GM13977 (cell line): Measurements from ENCODE around the gene AKNA.

ENCODE experiments used
- DNase-seq: peaks from one replicate; pipeline ENCODE4 v3.0.0; 2012; ENCODE audit warnings: low spot score
- in situ Hi-C: fragments of 300-500 bp; cut with MboI; formaldehyde crosslinking; loops from one replicate; pipeline ENCODE4 v1.12.0; 2022; ENCODE audit warnings: low sequenced_read_pairs, low pct_unique_long_range_greater_than_20kb, mixed read lengths, inconsistent platforms; ENCODE audit not compliant: unreplicated experiment
- TF ChIP-seq, protein P1 (sequence below): IDR thresholded peaks from 2 replicates; pipeline ENCODE4 v1.5.1; 2012; ENCODE audit warnings: mild to moderate bottlenecking, control low read depth; ENCODE audit not compliant: insufficient read depth; ENCODE audit errors: extremely low read depth, missing control alignments

Gene AKNA, protein sequence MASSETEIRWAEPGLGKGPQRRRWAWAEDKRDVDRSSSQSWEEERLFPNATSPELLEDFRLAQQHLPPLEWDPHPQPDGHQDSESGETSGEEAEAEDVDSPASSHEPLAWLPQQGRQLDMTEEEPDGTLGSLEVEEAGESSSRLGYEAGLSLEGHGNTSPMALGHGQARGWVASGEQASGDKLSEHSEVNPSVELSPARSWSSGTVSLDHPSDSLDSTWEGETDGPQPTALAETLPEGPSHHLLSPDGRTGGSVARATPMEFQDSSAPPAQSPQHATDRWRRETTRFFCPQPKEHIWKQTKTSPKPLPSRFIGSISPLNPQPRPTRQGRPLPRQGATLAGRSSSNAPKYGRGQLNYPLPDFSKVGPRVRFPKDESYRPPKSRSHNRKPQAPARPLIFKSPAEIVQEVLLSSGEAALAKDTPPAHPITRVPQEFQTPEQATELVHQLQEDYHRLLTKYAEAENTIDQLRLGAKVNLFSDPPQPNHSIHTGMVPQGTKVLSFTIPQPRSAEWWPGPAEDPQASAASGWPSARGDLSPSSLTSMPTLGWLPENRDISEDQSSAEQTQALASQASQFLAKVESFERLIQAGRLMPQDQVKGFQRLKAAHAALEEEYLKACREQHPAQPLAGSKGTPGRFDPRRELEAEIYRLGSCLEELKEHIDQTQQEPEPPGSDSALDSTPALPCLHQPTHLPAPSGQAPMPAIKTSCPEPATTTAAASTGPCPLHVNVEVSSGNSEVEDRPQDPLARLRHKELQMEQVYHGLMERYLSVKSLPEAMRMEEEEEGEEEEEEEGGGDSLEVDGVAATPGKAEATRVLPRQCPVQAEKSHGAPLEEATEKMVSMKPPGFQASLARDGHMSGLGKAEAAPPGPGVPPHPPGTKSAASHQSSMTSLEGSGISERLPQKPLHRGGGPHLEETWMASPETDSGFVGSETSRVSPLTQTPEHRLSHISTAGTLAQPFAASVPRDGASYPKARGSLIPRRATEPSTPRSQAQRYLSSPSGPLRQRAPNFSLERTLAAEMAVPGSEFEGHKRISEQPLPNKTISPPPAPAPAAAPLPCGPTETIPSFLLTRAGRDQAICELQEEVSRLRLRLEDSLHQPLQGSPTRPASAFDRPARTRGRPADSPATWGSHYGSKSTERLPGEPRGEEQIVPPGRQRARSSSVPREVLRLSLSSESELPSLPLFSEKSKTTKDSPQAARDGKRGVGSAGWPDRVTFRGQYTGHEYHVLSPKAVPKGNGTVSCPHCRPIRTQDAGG (N-terminal part only)

DNA sequence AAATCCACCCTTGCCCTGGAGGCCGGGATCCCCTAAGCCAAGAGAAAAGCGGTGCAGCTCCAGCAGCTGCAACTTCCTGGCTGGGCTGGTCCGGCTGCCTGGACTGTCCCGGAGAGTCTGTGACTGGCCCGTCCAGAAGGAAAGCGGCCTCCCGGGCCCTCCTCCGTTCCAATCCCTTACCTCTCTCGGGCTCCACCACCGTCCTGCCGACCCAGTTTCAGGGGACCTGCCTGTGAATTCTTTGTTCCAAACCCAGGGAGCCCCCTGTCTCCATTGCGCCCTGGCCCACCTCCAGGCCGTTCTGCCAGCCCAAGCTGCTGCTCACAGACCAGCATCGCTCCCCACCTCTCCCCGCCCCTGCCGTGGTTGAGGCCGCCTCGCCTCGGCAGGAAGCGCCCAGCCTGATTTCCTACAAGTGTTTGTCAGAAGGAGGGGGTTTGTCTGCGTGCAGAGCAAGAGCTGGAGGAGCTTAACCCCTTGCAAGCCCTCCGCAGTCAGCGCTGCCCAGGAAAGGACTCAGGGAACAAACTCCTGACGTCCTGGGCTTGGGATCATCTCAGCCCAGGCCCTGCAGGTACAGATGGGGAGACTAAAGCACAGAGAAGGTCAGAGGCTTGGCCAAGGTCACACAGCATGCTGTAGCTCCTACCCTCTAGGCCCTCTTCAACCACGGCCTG lies at the start of gene AKNA:
Gene AKNA (minus strand): TSS at position 303 of the 677 bp plus-strand sequence. CDS start 6,649 bp downstream, outside the sequence.
- in situ Hi-C loops = no loop called here
- TF ChIP-seq, protein P1, sequence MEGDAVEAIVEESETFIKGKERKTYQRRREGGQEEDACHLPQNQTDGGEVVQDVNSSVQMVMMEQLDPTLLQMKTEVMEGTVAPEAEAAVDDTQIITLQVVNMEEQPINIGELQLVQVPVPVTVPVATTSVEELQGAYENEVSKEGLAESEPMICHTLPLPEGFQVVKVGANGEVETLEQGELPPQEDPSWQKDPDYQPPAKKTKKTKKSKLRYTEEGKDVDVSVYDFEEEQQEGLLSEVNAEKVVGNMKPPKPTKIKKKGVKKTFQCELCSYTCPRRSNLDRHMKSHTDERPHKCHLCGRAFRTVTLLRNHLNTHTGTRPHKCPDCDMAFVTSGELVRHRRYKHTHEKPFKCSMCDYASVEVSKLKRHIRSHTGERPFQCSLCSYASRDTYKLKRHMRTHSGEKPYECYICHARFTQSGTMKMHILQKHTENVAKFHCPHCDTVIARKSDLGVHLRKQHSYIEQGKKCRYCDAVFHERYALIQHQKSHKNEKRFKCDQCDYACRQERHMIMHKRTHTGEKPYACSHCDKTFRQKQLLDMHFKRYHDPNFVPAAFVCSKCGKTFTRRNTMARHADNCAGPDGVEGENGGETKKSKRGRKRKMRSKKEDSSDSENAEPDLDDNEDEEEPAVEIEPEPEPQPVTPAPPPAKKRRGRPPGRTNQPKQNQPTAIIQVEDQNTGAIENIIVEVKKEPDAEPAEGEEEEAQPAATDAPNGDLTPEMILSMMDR = no peak
- no peak for DNase-seq

DNA sequence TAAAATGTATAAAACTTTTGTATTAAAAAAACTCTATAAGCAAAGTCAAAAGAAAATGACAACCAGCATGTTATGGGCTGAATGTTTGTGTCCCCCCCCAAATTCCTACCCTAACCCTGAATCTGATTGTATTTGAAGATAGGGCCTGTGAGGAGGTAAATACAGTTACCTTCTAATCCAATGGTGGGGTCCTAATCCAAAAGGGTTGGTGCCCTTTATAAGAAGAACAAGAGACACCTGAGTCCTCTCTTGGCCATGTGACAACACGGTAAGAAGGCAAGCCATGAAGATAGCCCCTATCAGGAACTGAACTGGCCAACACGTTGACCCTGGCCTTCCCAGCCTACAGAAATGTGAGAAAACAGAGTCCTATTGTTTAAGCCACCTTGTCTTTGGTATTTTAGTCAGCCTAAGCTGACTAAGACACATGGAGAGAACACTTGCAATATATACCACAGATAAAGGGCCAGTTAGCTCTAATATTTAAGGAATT lies 49.7 kb upstream of the AKNA start:
- DNase-seq = no peak
- TF ChIP-seq, protein P1 = no peak
- in situ Hi-C loops = no loop called here

DNA sequence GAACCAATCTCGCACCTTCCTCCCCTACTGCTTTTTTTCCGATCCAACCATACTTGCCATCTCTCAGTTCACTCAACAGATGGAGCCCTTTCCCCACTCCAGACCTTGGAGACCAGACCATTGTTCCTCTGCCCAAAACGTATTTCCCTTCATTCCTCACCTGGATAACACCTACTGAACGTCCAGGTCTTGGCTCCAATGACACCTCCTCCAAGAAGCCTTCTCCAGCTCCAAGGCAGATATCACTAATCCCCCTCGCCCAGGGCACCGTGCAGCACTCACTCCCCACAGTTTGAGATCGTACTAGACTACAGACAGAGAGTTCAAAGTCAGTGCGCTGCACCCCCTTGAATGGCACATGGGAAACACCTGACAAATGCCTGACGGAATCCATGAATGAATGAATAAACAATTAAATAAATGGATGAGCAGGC lies 47.1 kb upstream of the AKNA start:
- DNase-seq = peak; percentile 61
- in situ Hi-C loops = no loop called here

DNA sequence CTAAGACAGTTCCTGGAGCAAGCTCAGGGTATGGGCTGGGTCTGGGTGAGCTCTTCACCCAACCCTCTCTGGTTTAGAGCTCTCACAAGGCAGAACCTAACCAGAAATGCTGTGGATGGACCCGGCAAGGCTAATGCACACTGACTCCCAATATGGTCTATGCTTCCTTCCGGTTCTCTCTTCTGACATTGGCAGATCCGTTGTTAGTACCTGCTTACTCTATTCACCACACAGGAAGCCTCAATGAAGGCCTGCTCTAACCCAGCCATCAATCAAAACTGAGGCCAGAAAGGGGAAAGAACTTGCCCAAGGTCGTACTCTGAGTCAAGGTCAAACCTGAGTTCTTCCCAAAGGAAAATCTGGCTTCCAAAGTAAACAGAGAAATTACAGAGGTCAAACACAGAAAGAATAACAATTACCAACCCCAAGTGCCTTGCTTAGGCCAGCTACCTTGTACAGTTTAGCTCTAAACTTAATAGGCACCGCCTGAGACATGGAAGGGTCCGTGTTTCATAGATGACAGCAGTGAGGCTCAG lies 46.0 kb upstream of the AKNA start:
- TF ChIP-seq, protein P1 = no peak
- no peak for DNase-seq
- in situ Hi-C loops = no loop called here

More for the DNA sequence above, 47.1 kb upstream of the AKNA start:
- TF ChIP-seq, protein P1 = peak; percentile 70

DNA sequence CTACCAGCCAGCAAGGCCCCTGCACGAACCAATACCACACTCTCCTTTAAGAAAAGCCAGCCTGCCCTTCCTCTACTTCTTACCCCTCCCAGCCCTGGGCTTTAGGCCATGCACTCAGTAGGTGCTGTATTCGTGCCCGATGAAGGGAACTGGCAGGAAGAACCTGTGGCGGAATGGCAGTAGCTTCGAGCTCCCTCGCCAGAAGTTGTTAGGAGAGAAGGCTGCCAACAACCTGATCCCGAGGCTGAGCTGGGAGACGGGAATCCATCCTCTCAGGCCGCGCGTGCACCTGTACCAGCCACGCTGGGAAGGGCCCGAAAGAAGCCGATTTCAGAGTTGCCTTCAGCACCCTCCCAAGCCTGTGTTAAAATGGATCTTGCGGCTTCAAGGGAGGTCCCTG lies 45.3 kb upstream of the AKNA start:
- in situ Hi-C loops = no loop called here
- no peak for DNase-seq
- TF ChIP-seq, protein P1 = no peak
